GM12801 (cell line): Measurements from ENCODE around the gene CEP170B.

Experiments
- TF ChIP-seq, protein P1 (sequence below): IDR thresholded peaks from one replicate; pipeline ENCODE4 v1.5.1; 2011; ENCODE audit warnings: control low read depth; ENCODE audit not compliant: insufficient read length; ENCODE audit errors: extremely low read depth

The CEP170B gene

DNA sequence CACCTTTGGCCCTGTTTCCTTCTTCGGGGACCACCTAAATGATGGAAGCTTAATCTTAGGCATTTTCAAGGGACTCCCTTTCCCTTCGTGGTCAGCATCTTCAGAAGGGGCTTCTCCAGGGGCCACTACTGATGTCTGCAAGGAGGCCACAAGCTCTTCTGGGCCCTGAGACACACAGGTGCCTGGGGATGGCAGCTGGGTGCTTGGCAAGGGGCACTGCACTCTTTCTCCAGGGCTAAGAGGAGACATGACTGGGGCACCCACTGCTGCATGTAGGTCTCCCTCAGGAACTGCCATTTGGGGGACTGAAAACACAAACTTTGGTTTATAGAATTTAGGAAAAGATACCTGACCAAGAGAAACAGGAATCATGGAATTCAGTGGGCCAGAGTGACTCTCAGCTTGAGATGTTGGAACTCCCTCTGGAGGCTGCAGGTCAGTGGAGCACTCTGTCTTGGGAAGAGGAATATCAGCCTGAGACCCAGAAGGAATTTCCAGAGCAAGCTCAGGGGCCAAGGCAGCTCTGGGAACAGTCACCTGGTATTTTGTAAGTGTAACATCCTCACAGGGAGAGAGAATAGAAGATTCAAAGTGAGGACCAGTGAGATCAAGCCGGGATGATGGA, 75.6 kb downstream of the CEP170B start:
- TF ChIP-seq, protein P1, sequence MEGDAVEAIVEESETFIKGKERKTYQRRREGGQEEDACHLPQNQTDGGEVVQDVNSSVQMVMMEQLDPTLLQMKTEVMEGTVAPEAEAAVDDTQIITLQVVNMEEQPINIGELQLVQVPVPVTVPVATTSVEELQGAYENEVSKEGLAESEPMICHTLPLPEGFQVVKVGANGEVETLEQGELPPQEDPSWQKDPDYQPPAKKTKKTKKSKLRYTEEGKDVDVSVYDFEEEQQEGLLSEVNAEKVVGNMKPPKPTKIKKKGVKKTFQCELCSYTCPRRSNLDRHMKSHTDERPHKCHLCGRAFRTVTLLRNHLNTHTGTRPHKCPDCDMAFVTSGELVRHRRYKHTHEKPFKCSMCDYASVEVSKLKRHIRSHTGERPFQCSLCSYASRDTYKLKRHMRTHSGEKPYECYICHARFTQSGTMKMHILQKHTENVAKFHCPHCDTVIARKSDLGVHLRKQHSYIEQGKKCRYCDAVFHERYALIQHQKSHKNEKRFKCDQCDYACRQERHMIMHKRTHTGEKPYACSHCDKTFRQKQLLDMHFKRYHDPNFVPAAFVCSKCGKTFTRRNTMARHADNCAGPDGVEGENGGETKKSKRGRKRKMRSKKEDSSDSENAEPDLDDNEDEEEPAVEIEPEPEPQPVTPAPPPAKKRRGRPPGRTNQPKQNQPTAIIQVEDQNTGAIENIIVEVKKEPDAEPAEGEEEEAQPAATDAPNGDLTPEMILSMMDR: no peak

DNA sequence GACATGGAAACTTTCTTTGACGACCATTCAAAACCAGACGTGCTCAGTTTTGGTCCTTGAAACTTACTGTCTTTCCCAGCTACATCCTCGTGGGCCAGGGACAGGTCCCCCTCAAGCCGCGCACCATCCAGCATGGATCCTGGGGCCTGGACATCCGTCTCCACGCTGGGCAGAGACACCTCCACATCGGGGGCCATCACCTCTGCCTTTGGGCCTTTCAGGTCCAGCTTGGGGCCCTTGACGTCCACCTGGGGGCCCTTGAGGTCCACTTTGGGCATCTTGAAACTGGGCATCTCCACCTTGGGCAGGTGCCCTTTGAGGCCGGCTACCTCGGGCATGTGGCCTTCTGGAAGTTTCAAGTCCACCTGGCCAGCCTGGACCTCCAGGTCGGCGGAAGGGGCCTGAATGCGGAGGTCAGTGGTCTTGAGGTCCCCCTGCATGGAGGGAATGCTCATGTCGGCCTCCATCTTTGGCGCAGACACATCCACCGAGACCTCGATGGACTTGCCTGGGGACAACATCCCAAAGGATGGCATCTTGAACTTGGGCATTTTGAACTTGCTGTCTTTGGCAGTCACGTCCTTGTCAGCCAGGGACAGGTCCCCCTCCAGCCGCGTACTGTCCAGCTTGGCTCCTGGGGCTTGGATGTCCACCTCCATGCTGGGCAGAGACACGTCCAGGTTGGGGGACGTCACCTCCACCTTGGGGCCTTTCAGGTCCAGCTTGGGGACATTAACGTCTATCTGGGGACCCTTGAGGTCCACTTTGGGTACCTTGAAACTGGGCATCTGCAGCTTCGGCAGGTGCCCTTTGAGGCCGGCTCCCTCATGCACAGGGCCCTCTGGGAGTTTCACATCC, 76.7 kb downstream of the CEP170B start:
- TF ChIP-seq, protein P1: no peak

DNA sequence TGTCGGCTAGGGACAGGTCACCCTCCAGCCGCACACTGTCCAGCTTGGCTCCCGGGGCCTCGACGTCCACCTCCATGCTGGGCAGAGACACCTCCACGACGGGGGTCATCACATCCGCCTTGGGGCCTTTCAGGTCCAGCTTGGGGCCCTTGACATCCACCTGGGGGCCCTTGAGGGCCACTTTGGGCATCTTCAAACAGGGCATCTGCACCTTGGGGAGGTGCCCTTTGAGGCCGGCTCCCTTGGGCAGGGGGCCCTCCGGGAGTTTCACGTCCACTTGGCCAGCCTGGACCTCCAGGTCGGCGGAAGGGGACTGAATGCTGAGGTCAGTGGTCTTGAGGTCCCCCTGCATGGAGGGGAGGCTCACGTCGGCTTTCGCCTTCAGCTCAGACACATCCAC, 77.5 kb downstream of the CEP170B start:
- TF ChIP-seq, protein P1: no peak
